GM19035 (cell line): Measurements from ENCODE around the gene GNAT1.
"Not testable (repeated sequence)": the region's sequence is repeated elsewhere in the genome, so short reads cannot be mapped to it uniquely, and the experiment has no call there.

Source experiments
- ATAC-seq: cut with Tn5 transposase; IDR thresholded peaks from one replicate; pipeline ENCODE4 v1.9.1; 2021; ENCODE audit not compliant: unreplicated experiment

The GNAT1 gene

GRCh38 chr3:50201573-50202315, 10.3 kb downstream of the GNAT1 start:
- ATAC-seq: no peak

- no peak for ATAC-seq
Observed at GRCh38 chr3:50202353-50203112, 11.1 kb downstream of the GNAT1 start.

GRCh38 chr3:50203113-50203808, 11.9 kb downstream of the GNAT1 start:
- ATAC-seq: no peak

DNA sequence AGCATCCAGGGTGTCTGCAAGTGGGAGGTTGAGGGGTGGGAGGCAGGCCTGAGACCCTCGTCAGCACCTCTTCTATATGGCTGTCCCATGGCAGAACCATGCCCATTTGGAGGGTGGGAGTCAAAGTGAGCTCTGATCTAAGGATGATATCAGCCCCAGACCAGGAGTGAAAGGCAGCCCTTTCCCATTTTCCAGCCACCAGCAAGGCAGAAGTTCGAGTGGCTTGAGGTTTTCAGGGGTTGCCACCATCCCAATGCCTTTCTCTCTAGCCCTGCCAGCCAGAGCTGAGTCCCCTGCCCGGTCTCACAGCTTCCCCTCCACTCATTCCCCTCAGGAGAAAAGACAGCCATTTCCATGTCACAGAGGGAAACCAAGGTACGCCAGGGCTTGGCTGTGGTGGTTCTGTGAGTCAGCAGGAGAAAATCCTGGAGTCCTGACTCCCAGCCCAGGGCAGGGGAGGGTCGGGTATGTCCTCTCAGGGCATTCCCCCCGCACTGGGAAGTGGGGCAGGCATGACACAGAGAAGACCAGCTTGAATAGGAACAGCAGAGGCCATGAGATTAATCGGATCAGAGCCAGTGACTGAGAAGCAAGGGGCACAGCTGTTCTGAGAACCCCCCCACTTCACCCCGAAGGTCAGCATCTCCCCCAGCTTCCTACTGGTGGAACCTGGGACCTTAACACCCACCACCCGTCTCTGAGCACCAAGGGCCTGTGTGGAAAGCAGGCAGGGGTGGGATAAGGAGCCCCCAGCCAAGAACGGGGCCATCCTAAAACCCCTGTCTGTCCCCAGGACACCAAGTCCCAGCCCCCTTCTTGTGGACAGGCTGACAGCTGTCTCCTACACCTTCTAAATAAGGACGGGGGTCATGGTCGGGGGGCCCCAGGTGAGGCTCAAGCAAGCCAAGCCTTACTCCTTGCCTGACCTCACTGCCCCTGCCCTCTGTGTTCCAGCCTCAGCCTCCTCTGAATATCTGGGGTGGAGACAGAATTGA, 12.7 kb downstream of the GNAT1 start:
- ATAC-seq: no peak

DNA sequence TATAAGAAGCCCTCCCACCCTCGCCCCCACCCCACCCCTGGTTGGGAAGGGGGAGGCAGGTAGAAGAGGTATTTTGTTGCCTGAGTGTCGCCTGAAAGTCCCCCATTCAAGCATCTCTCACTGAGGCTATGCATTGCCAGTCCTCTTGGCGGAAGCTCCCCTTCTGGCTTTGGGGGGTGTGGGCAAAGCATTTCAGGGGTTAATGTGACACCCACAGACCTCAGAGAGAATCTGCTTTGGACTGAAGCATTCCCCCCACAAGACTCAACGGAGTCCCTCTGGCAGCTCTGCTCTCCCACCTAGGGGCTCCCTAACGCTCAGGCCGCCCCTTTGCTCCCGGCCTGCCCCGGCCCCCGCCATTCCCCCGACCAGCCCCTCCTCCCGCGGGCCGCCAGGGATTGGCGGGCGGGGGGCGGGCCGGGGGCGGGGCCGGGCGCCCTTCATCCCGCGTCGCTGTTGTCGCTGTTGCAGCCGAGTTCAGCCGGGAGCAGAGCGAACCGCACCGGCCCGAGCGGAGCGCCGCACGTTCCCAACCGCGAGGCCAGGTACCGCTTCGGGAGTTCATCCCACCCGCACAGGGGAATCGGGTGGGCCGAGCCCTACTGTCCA, 13.5 kb downstream of the GNAT1 start, which contains the start of gene SLC38A3:
Gene SLC38A3, plus strand, starts transcription at position 468 of the 609 bp plus-strand sequence. CDS start 8,929 bp downstream, outside the sequence.
- ATAC-seq: no peak

GRCh38 chr3:50205413-50206276, 14.2 kb downstream of the GNAT1 start:
- no peak for ATAC-seq

GRCh38 chr3:50207359-50208042, 16.1 kb downstream of the GNAT1 start:
- ATAC-seq: no peak

DNA sequence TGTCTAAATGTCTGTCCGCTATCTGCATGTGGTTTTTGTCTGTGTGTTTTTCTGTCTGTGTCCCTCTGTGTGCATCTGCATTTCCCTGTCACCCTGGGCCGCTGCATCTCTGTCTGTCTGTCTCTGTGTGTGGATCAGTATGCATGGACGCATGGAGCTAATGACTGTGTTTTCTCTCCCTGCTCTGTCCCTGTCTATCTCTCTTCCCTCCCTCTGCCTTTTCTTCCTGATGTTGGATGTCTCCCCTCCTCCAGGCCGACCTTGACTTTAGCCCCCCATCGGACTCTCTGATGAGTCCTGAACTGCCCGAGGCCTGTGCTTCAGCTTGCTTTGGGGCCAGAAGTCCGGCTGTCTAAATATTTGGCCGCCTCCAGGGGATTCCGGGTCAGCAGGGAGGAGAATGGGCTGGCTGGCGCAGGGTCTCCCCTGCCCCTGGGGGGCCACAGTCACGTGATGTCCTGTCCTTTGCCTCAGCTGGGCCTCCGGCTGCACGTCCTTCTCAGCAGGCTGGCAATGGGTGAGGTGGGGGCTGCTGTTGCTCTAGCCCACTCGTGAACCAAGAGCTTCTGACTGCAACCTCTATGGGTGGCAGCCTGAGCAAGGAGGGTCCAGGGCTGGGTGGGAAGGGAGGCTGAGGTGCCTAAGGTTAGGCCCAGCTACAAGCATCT, 17.4 kb downstream of the GNAT1 start:
- ATAC-seq: no peak

DNA sequence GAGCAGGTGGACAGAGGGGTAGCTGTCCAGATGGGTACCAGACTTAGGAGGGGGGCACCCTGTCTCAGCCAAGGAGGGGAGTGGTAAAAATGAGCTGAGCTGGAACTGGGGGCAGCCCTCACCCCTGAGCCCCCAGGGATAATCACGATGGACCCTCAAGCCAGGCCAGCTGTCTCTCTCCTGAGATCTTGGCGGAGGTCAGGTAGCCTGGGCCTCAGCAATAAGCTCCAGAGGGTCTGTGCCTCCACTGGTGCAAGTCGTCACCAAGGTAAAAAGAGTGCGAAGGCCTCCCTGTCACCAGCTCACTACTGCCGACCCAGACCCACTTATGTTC, 18.7 kb downstream of the GNAT1 start:
- ATAC-seq: no peak

- ATAC-seq: no peak
Observed at GRCh38 chr3:50210510-50211367, 19.3 kb downstream of the GNAT1 start.

DNA sequence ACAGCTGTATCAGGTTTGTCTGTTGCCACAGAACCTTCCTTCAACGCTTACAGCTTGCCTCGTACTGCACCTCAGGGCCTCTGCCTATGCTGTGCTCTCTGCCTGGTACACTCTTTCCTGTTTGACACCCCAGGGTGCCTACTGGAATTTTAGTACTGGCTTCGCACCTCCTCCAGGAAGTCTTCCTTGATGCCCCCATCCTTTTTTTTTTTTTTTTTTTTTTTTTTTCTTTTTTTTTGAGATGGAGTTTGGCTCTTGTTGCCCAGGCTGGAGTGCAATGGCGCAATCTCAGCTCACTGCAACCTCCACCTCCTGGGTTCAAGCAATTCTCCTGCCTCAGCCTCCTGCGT, 19.9 kb downstream of the GNAT1 start:
- not testable (repeated sequence) for ATAC-seq

GRCh38 chr3:50211930-50212329, 20.5 kb downstream of the GNAT1 start:
- ATAC-seq: no peak

GRCh38 chr3:50212502-50212901, 21.1 kb downstream of the GNAT1 start:
- ATAC-seq: no peak

DNA sequence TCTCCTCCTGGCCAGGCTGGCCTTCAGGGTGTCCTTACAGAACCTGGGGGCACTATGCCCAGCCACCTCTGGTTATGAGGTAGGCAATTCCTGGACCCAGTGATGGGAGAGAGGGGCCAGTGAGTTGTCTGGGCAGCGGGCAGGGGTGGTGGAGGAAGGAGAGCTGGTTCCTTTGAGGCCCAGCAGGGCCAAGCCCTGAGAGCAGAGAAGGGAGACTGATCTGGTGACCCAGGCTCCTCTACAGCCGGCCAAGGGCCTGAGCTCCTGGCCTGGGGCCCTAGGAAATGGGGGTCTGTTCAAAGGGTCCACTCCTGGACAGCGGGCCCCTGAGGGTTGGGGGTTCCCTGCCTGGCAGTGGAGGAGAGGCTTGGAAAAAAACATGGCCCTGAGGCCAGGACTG, 21.6 kb downstream of the GNAT1 start:
- ATAC-seq: no peak

GRCh38 chr3:50213373-50213772, 22.0 kb downstream of the GNAT1 start:
- ATAC-seq: no peak

- ATAC-seq: no peak
Observed at GRCh38 chr3:50214824-50215223, 23.4 kb downstream of the GNAT1 start.

DNA sequence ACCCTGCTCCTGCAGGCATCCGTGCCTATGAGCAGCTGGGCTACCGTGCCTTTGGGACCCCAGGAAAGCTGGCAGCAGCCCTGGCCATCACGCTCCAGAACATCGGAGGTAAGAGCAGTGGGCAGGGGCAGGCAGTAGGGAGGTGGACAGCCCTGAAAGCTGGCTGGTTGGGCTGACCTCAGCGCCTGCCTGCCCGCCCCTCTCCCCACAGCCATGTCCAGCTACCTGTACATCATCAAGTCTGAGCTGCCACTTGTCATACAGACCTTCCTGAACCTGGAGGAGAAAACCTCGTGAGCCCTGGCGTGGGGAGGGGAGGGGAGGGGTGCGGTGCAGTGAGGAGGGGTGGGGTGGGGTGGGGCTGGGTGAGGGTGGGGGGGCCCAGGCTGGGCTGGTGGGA, 24.1 kb downstream of the GNAT1 start:
- no peak for ATAC-seq
